NCI-H187 treated with DMSO at 0.1 percent for 48 hours (cell line): ENCODE results near the gene KRT80.

ENCODE experiments used
- DNase-seq: peaks from one replicate; lab custom pipeline; 2025; lab: John Stamatoyannopoulos, UW

The KRT80 gene

DNA sequence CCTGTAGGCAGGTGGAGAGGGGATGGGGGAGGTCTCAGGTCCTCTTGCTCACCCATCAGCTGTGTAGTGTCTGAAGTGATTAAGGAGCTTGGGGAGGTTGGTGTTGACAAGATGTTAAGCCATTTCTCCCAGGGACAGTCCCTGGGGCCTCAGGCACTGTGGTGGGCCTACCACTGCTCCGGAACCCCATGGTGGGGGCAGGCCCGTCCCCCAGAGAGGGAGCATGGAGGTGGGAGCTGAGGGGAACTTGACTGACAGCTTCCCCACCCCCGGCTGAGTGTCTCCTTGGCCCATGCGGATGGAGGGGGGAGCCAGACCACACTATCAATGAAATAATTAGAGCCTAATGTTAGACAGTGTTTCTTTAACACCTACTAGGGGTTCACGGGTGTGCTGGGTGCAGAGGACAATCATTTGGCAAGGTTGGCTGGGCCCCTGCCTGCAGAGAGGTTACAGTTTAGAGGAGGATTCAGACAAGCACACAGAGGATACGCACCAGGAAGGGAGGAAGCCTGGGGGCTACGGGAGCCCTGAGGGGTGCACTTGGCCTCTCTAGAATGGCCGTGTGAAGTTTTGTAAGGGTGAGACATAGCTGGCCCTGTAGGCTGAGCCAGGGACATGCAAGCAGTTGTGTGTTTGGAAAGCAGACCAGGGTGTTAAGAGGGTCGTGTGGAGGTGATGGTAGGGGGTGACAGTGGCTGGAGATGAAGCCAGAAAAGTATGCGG lies 19.3 kb upstream of the KRT80 start:
- no peak for DNase-seq

- no peak for DNase-seq
Measured at GRCh38 chr12:52210186-52210924, 18.5 kb upstream of the KRT80 start.

GRCh38 chr12:52209321-52209720 lies 17.5 kb upstream of the KRT80 start:
- DNase-seq: no peak

- no peak for DNase-seq
Measured at GRCh38 chr12:52208424-52209165, 16.8 kb upstream of the KRT80 start.

DNA sequence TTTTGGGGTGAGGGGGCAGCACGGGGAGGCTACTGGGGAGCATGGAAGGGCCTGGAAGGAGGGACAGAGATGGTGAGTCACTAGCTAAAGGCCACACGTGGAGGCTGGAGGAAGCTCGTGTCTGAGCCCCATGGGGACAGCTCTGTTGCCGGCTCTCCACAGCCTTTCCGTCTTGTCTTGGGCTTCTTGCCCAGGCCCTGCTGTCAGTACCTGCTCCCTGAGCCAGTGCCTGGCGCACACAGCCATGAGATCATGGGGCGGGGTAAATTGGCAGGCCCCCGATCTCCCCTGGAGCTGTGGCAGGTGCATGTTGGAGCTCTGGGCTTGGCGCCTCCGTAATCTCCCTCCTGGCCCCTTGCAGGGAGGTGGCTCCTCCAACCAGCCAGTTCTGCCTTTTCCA lies 16.1 kb upstream of the KRT80 start:
- no peak for DNase-seq

DNA sequence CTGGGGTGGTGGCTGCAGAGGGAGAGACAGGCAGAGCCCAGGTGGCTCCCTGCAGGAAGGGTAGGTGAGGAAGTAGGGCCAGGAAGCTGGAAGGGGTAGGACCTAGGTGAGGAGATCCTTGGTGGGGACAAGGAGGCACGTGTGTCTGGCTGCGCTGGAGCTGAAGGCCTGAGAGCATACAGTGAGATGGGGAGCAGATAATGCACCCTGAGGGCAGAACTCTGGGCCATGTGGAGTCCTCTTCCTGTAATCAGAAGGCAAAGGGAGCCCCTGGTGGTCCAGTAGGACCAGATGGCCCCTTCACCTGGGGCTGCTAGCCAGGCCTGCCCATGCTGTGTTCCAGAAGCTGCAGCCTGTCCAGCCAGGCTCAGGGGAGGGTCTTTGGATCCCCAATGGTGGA lies 15.3 kb upstream of the KRT80 start:
- no peak for DNase-seq

- no peak for DNase-seq
Measured at GRCh38 chr12:52206304-52207040, 14.7 kb upstream of the KRT80 start.

GRCh38 chr12:52205612-52206303 lies 13.9 kb upstream of the KRT80 start:
- DNase-seq: no peak

DNA sequence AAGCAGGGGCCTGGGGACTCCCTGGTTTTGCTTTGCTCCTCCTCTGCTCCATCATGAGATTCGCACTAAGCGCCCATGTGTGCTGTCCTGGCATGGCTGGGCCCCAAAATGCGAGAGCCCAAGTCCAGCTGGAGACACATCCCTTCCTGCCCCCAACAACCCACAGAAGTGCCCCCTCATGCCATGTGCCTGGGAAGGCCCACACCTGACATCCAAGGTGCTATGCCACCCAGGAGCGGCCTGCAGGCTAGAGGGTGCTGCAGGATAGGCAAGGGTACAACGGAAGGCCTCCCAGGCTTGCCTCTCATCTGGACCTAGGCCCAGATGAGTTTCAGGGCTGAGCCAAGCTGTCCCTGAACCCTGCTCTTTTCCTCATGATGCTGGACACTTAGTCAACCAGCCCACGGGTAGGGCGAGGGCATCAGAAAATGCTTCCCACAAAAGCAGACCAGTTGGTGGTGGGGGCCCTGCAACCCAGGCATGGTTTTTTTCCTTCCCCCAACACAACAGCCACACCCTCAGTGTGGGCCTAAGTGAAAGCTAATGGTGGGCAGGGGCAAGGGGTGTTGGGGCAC lies 13.2 kb upstream of the KRT80 start:
- no peak for DNase-seq

- DNase-seq: no peak
Measured at GRCh38 chr12:52204095-52204930, 12.5 kb upstream of the KRT80 start.

DNA sequence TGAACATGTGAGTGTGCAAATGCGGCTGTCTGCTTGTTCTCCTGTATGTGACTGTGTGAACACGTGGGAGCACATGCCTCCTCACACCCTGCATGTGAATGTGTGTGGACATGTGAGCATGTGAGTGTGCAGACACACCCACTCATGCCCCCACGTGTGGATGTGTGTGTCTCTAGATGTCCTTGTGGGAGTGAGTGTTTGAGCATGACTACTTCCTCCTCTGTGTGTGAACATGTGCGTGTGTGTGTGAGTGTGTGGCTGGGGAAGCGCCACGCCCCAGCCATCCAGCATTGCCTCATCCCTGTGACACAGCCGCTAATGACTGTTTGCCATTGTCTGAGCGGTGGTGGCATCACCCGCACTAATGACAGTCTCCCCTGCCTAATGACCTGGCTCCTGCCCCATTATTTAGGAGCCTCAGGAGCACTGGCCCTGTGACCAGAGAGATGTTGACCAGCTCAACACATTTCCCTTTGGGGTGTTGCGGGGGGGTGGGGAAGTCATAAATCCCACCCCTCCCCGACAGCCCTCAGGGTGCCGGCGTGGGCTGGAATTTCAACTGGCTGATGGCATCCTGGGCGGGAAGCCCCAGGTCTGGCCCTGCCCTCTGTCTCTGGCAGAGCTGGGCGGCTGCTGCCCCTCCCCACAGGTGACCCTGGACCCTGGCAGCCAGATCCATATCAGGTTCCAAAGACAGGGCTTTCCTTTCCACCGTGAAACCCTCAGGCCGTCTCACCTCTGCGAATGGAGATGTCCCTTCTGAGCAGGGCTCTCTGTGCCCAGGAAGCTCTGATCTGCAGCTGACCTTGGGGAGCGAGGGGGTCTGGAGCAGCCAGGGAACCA lies 11.5 kb upstream of the KRT80 start:
- no peak for DNase-seq

DNA sequence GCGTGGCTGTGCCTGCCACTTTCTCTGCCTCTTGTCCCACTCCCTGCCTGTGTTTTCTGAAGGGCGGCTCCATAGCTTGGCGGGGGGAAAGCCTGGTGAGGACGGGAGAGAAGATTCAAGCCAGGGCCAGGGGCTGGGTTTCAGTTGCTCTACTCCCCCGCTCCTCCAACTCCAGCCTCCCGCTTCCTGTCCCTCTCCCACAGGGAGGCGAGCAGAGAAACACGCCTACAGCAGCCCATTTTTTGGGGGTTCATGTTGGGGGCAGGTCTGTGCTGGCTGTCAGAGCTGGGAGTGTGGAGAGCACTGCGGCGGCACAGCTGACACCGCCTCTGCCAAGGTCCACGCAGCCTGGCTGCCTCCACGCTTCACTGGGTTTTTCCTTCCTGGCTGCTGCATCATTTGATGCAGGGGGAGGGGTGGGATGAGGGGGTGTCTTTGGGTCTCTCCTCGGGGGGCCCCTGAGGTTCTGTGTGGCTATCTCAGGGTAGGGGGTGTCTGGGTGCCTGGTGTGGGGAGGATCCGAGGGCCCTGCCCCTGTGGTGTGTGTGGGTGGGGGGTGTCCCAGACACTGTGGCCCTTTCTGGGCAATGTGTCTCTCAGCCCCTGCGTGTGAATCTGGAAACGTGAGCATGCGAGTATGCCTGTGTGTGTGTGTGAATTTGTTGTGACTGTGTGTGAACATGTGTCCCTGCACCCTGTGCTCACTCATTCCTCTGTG lies 10.7 kb upstream of the KRT80 start:
- no peak for DNase-seq

- DNase-seq: no peak
Measured at GRCh38 chr12:52201451-52201839, 9.6 kb upstream of the KRT80 start.

DNA sequence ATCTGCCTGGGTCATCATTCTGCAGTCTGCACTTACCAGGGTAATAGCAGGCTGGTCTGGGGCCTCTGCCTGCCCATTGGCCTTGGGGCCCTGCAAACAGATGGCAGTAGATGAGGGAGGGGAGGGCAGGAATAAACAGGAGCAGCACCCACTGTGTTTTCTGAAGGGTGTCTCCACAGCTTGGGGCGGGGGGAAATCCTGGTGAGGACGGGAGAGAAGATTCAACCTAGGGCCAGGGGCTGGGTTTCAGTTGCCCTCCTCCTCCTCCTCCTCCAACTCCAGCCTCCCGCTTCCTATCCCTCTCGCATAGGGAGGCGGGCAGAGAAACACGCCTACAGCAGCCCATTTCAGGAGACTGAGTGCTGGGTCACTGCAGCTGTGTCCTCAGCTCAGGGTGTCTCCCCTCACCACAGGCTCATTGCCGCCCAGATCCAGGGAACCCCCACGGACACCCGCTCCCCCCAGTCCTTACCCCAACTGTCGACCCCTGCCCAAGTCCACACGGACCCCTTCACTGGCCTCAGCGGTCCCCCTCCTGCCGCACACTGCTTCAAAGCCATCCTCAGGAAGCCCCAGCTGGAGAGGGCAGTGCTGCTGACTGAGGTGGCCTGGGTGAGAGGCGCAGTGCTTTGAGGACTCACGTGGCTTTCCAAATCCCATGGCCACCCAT lies 9.1 kb upstream of the KRT80 start:
- no peak for DNase-seq

DNA sequence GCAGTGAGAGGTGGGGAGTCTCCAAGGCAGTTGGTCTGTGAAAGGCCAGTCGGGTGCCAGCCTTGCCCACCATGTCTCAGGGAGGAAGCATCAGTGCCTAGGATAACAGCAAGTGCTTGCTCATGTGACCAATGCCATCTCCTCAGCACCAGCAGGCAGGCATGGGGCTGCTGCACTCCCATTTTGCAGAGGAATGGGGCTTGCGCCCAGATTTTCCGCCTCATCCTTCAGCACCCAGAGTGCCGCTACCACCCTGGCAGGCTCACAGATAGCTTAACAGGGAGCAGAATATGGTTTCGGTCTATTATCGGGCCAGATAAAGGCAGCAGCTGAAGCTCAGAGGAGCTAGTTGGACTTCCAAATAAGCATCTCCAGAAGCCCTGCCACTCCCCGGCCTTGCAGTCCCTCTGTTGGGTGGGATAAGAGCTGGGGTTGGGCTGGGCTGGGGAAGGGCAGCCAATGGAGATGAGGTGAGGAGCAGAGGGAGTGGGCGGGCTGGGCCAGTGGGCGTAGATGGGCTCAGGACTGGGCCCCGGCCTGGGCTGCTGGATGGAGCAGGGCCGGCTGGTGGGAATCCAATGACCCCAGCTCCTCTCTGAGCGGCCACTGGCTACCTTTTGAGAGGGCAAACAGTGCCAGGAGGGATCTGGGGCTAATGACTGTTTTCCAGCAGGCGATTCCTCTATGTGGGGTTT lies 8.4 kb upstream of the KRT80 start:
- DNase-seq: no peak

GRCh38 chr12:52199294-52199919 lies 7.6 kb upstream of the KRT80 start:
- DNase-seq: no peak
